ENCODE results near the gene SAP25.
"Not testable (repeated sequence)": the region's sequence is repeated elsewhere in the genome, so short reads cannot be mapped to it uniquely, and the experiment has no call there.

Gene SAP25

DNA sequence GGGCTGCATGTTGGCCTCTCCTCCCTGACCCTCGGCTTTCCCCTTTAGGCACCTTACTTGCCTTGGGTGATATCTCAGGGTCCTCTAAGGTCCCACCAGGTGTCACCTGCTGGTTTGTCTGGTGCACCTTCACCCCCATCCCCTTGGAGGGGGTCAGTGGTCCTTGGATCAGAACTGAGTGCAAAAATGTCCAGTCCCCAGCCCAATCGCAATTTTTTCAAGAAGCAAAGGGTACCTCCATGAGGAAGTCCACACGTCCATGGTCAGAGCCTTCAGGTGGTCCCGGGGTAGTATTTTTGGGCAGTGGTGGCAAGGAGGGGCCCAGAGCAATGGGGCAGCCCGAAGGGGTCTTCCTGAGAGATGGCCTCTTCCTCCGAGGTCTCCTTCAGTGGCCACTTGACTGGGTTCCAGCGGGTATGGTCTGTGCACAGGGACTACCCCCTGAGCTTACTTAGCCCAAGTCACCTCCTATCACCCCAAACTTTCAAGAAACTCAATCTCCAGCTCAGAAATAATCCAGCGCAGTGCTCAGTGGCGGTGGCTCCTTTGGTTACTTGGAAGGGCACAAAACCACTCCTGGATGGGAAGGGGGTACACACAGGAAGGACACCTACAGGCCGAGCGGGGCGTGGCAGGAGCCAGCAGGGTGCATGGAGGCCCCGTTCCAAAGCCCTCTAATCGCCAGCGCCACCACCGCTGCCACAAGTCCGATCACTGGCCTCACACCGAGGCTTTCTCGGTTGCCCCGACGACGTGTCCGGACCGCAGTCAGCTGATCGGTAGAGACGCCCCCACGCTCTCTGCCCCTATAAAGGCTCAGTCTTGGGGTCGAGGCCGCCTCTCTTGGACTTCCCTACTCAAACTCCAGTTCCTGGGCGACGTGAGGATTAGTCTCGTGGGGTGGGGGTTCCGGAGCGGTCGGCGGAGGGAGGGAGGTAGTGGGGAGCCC, 4.5 kb downstream of the SAP25 start:
- in situ Hi-C loops (cut with HindIII; ENCODE audit: low pct_unique_long_range_greater_than_20kb, low sequenced_read_pairs): no loop called here
- no peak for TF ChIP-seq JUND (IDR thresholded peaks at IDR 0.05; ENCODE audit: low read depth)
- no peak for DNase-seq (ENCODE audit: low read depth in 1 of 2, low spot score in 1 of 2)

DNA sequence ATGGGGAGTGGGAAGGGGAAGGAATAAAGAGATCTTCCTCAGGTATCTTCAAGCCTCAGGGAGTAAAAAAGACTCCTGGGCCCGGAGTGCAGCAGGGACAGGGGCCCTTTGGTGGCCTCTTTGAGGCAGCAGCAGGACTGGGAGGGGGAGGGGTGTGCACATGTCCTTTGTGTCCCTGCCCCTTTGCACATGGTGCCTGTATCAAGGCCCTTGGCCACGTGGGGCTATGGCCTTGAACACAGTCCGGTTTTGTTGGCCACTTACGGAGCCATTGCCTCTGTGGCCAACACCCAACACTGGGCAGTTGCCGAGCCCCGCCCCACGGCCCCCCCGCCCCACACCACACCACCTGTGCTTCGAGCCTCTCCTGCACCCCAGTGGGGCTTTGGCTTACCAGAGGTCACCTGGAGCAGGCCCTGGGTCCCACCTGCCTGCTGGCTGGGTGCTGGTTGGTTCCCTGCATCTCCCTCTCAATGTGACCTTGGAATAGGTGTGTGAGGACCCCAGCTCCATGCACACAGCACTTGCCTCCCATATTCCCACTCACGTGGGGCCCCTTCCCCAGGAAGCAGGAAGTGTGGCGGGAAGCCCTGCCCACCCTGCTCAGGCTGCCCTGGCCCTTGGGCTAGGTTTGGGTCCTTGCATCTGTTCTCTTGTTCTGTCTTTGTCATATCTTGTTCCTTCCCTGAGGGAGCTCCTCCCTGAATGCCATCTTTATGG, 5.4 kb downstream of the SAP25 start:
- TF ChIP-seq JUND (IDR thresholded peaks at IDR 0.05; ENCODE audit: low read depth): no peak
- in situ Hi-C loops (cut with HindIII; ENCODE audit: low pct_unique_long_range_greater_than_20kb, low sequenced_read_pairs): no loop called here
- DNase-seq (ENCODE audit: low read depth in 1 of 2, low spot score in 1 of 2): no peak

DNA sequence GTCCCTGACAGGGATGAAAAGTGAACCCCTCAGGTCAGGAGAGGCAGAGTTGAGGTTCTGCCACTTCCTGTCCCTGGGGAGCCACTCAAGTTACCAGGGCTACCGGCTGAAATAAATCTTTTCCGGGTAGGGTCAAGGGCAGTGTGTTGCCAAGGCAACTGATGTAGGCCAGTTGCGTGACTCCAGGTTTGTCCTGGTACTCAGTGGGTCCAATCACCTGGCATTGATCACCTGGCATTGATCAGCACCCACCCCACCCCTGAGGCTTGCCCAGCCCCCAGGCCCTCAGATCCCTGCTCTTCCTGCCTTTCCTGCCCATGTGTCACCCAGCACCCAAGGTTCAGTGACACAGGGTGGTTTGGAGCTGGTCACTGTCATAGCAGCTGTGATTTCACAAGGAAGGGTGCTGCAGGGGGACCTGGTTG, 5.9 kb downstream of the SAP25 start:
- no peak for TF ChIP-seq JUND (IDR thresholded peaks at IDR 0.05; ENCODE audit: low read depth)
- in situ Hi-C loops (cut with HindIII; ENCODE audit: low pct_unique_long_range_greater_than_20kb, low sequenced_read_pairs): no loop called here

DNA sequence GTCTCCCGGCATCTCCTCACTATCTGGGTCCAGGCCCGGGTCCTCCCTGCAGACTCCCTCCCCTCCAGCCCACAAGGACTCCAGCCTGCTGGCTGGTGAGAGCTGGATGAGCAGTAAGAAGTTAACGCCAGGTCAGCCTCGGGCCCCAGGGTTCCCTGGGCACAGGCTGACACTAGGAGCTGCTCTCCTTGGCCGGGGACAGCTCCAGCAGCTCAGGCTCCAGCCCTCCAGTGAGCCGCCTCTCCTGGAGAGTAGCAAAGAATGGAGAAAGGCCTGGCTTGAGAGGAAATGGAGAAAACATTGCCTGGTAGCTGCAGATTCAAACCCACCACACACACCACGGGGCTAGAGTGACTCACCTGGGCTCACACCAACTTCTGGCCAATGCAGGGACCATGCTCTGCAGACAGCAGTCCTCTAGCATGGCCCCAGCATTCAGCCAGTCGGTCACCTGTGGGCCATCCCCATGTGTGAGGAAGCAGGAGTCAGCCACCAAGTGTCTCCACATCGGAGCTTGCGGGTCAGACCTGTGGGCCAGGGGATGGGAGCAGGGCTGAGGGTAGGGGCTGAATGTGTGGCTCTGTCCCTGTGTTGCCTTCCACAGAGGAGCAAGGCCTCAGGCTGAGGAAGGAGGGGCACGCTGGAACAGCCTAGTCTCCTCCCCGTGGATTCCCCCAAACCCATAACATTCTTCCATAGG, 6.5 kb downstream of the SAP25 start:
- in situ Hi-C loops (cut with HindIII; ENCODE audit: low pct_unique_long_range_greater_than_20kb, low sequenced_read_pairs): no loop called here
- TF ChIP-seq JUND (IDR thresholded peaks at IDR 0.05; ENCODE audit: low read depth): no peak
- DNase-seq (ENCODE audit: low read depth in 1 of 2, low spot score in 1 of 2): no peak

More for the DNA sequence above, 5.9 kb downstream of the SAP25 start:
- DNase-seq (ENCODE audit: low read depth in 1 of 2, low spot score in 1 of 2): no peak

DNA sequence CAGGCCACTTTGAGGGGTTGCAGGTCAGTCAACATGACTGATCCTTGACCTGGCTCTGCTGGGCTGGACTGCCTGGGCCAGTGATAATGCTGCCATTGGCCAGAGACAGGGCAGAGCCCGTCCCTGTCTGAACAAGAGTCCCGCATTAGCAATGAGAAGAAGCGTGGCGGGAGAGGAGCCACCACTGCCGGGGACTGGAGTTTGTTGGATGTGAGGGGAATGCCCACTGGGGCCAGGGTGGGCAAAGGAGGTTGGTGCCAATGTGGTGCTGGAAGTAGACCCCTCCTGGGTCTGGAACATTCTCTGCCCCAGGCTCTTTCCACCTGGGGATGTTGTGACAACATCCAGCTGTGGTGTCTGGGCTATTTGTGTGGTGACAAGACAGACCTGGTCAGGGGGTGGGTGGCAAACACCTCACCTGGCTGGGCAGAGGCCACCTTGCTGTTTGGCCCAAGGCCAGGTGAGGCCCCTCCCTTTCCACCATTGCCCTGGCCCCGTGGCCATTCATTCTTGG, 7.6 kb downstream of the SAP25 start:
- DNase-seq (ENCODE audit: low read depth in 1 of 2, low spot score in 1 of 2): no peak
- in situ Hi-C loops (cut with HindIII; ENCODE audit: low pct_unique_long_range_greater_than_20kb, low sequenced_read_pairs): no loop called here
- TF ChIP-seq JUND (IDR thresholded peaks at IDR 0.05; ENCODE audit: low read depth): no peak

DNA sequence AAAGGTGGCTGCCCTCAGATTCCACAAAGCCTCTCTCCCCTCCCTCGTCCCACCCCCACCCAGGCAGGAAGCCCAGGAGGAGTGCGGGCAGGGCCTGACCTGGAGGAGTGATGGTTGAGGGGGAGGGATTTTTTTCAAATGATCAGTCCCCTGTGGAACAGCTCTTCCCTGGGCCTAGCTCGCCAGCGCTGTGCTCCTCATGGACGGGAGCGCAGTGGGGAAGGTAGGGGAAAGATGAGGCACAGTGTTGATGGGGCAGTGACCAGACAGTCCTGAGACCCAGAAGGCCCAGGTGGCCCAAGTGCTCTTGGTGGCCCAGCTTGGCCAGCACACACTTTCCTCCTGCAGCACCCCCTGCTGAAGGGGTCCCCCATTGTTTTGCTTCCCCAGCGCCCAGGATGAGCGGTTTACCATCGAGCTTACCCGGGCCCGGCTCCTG, 8.5 kb downstream of the SAP25 start:
- no peak for DNase-seq (ENCODE audit: low read depth in 1 of 2, low spot score in 1 of 2)
- no peak for TF ChIP-seq JUND (IDR thresholded peaks at IDR 0.05; ENCODE audit: low read depth)
- in situ Hi-C loops (cut with HindIII; ENCODE audit: low pct_unique_long_range_greater_than_20kb, low sequenced_read_pairs): no loop called here

DNA sequence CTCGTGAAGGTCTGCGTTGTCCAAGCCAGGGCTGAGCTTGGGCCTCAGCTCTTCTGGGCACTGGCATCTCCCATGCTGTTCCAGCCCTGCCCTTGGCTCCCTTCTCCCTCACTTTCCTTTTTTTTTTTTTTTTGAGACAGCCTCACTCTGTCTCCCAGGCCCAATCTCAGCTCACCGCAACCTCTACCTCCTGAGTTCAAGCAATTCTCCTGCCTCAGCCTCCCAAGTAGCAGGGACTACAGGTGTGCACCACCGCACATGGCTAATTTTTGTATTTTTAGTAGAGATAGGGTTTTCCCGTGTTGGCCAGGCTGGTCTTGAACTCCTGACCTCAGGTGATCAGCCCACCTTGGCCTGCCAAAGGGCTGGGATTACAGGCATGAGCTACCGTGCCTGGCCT, 9.3 kb downstream of the SAP25 start:
- DNase-seq (ENCODE audit: low read depth in 1 of 2, low spot score in 1 of 2); in situ Hi-C loops (cut with HindIII; ENCODE audit: low pct_unique_long_range_greater_than_20kb, low sequenced_read_pairs): not testable (repeated sequence)

DNA sequence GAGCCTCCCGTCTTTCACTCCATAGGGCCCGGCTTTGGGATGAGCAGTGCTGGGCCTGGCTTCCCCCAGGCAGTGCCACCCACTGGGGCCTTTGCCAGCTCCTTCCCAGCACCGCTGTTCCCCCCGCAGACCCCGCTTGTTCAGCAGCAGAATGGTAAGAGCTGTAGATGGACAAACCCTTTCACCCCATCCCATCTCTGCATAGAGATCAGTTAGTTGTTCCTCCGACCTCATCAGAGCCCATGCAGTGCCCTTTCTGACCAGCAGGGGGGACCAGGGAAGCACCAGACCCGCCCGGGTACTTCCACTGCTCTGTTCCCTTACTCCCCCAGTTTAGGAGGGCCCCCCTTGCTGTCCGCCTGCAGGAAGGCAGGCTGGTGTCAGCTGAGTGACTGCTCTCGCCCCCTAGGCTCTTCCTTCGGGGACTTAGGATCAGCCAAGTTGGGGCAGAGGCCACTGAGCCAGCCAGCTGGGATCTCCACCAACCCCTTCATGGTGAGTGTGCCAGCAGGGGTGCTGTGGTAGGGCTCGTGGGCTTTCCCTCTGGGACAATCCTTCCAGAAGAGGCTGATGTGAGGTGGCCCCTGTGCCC, 9.8 kb downstream of the SAP25 start:
- DNase-seq (ENCODE audit: low read depth in 1 of 2, low spot score in 1 of 2): peak; percentile 68 to 72
- in situ Hi-C loops (cut with HindIII; ENCODE audit: low pct_unique_long_range_greater_than_20kb, low sequenced_read_pairs): no loop called here
- no peak for TF ChIP-seq JUND (IDR thresholded peaks at IDR 0.05; ENCODE audit: low read depth)

DNA sequence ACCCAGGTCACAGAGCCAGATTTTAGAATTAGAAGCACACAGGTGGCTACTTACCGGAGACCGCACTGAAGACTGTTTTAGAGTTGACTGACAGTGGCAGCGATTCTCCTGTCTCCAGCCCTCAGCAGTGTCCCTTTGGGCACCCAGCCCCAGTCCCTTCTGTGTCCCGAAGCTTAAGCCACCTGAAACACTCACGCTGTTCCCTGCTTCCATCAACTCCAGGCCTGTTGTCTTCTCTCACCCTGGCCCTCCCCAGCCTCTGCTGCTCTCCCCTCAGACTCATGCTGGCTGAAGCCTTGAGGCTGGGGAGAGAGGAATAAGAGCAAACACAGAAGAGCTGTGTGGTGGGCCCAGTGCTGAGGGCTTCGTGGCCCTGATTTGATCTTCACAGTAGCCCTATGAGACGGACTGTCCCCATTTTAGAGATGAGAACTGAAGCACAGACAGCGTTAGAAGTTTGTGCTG, 10.6 kb downstream of the SAP25 start:
- in situ Hi-C loops (cut with HindIII; ENCODE audit: low pct_unique_long_range_greater_than_20kb, low sequenced_read_pairs): no loop called here
- TF ChIP-seq JUND (IDR thresholded peaks at IDR 0.05; ENCODE audit: low read depth): no peak

DNA sequence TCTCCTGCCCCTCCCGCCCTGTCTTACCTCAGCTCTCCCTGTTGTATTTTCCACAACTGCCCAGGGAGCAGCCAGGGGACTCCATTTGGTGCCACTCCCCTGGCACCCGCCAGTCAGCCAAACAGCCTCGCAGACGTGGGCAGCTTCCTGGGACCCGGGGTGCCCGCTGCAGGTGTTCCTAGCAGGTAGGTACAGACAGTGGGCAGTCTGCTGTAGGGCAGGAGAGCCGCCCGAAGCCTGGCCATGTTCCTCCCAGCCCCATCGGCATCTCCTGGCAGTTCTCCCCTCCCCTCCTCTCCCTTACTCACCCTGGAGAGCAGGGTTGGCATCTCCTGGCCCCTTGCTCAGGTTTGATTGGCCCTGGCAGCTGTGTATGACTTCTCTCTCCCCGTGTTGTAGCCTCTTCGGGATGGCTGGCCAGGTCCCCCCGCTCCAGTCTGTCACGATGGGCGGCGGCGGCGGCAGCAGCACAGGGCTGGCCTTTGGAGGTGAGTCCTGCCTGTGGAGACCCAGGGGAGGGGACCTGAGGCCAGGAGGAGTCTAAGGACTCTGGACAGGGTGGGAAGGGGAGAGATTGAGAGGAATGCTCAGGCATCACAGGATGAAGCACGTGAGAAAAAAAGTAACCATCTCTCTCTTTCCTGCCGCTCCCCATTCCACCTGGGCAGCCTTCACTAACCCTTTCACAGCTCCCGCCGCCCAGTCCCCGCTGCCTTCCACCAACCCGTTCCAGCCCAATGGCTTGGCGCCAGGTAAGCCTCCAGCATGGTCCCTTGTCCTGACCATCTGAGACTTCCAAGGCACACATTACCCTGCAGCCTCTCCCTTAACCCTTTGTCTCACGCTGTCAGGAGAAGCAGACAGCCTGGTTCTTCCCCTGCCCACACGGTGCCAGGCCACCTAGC, 11.3 kb downstream of the SAP25 start:
- TF ChIP-seq JUND (IDR thresholded peaks at IDR 0.05; ENCODE audit: low read depth): no peak
- in situ Hi-C loops (cut with HindIII; ENCODE audit: low pct_unique_long_range_greater_than_20kb, low sequenced_read_pairs): no loop called here
- DNase-seq (ENCODE audit: low read depth in 1 of 2, low spot score in 1 of 2): no peak

More for the DNA sequence above, 10.6 kb downstream of the SAP25 start:
- no peak for DNase-seq (ENCODE audit: low read depth in 1 of 2, low spot score in 1 of 2)

DNA sequence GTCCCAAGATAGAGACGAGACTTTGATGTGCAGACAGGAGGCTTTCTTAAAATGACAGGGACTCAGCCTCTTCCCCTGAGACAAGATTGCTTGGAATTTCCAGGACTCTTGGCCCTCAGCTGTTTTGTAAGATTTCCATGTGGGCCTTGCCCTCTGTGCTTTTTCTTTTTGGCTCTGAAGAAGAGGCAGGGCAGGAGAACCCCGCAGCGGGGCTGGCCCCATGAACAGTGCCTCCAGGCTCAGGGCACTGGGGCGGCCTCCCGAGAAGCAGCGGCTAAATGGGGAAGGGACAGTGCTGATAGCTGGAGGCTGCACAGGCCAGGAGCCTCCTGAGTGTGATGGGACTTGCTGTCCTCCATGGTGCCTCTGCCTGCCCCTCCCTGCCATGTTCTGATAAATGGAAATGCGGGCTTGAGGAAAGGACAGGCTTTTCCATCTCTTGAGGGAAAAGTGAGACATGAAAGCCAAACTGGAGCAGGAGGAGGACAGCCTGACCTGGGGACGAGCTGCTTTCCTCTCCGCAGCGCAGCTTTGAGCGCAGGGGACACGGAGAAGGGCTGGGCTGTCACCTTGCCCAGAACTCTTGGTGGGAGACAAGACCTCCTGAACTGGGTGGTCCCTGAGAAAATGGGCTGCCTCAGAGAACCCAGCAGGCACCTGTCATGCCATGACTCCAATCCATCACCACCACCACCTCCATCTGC, 12.1 kb downstream of the SAP25 start:
- in situ Hi-C loops (cut with HindIII; ENCODE audit: low pct_unique_long_range_greater_than_20kb, low sequenced_read_pairs): no loop called here
- no peak for DNase-seq (ENCODE audit: low read depth in 1 of 2, low spot score in 1 of 2)
- no peak for TF ChIP-seq JUND (IDR thresholded peaks at IDR 0.05; ENCODE audit: low read depth)

All from T47D (cell line).